Esophagus muscularis mucosa (tissue), 4 donors: Measurements from ENCODE around the gene PLEKHD1. TPM values are rescaled to one million over a fixed set of nuclear protein-coding genes. Genes with fewer than 3 reads are reported as not detected.

Source experiments
- DNase-seq: peaks from one replicate; pipeline ENCODE4 v3.0.0-alpha.2; 2017; ENCODE audit errors: extremely low spot score
- H3K27ac ChIP-seq, 4 donors: fragments of 200-600 bp; sonication (generic); replicated peaks in 1 of 4; 1 replicate in 3 of 4; 2 replicates in 1 of 4; pipeline ENCODE4 v1.5.1; 2016 to 2019; ENCODE audit warnings: mild to moderate bottlenecking in 1 of 4
- H3K27me3 ChIP-seq, 4 donors: fragments of 200-600 bp; sonication (generic); one replicate each; pipeline versions ENCODE4 v1.5.1 to v1.6.0; 2016 to 2019
- H3K36me3 ChIP-seq, 4 donors: fragments of 200-600 bp; sonication (generic); one replicate each; pipeline ENCODE4 v1.5.1; 2016 to 2019
- H3K4me1 ChIP-seq, 4 donors: fragments of 200-600 bp; sonication (generic); one replicate each; pipeline ENCODE4 v1.5.1; 2016 to 2019
- H3K4me3 ChIP-seq, 4 donors: fragments of 200-600 bp; sonication (generic); 1 replicate in 2 of 4; 2 replicates in 2 of 4; pipeline ENCODE4 v1.5.1; 2016 to 2019; ENCODE audit warnings: mild to moderate bottlenecking in 4 of 4, moderate library complexity in 1 of 4
- H3K9me3 ChIP-seq, 4 donors: fragments of 200-600 bp; sonication (generic); 1 replicate in 3 of 4; 2 replicates in 1 of 4; pipeline ENCODE4 v1.5.1; 2016 to 2019
- EP300 ChIP-seq: sonication (generic); formaldehyde crosslinking; IDR thresholded peaks from one replicate; pipeline ENCODE4 v1.6.1; 2017; ENCODE audit warnings: antibody characterized with exemption
- POLR2A ChIP-seq: fragments of 450-650 bp; IDR thresholded peaks from one replicate; pipeline ENCODE4 v1.6.1; 2017; ENCODE audit warnings: antibody characterized with exemption, moderate library complexity, mild to moderate bottlenecking, low read depth
- POLR2AphosphoS5 ChIP-seq, 2 donors: sonication (generic); formaldehyde crosslinking; IDR thresholded peaks; one replicate each; pipeline ENCODE4 v1.6.1; 2017; ENCODE audit warnings: antibody characterized with exemption in 2 of 2
- WGBS: methylation state at CpG from one replicate; pipeline ENCODE4 v1.1.5; 2018; 5-methylcytosine and 5-hydroxymethylcytosine counted together
- intact Hi-C: fragments of 100-400 bp; cut with DNase I; formaldehyde crosslinking; loops from one replicate; pipeline ENCODE4 v1.15.1; 2023
- total RNA-seq, 4 donors: library from RNA; depleted of rRNA; stranded (reverse); fragments of >200 nt; gene quantifications; one replicate each; pipeline versions ENCODE4 v1.1.0 to v1.2.1, GENCODE V29; 2016
- TF ChIP-seq, protein P1 (sequence below), 3 experiments: fragments of 200-600 bp in 2 of 3; fragments of 450-650 bp in 1 of 3; sonication (generic) in 2 of 3; IDR thresholded peaks; one replicate each; pipeline ENCODE4 v1.5.1; 2017 to 2019; ENCODE audit warnings: antibody characterized with exemption in 3 of 3, mild to moderate bottlenecking in 2 of 3, moderate library complexity in 1 of 3

The PLEKHD1 gene
- total RNA-seq, 4 donors from 2014 or later, result 0.17 TPM; not detected in 3

DNA sequence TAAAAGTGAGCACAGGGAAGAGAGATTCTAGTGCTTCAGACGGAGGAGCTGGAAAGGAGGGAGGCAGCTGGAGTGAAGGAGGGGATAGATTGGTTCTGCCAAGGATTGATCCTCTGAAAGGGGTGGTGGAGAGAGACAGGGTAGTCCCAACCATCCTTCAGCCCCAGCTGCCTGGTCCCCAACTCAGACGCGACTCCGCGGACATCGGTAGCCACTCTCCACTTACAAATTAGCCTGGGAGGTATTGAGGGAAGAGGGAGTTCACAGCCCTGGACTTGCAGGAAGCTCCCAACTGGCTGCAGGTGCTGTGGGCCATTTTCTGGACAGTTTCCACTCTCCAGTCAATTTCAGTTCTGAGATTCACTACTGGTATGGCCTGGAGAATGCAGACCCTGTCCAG, 1.2 kb downstream of the PLEKHD1 start:
- no peaks in the 10 kb centered on the region for H3K9me3 ChIP-seq
- H3K4me3 ChIP-seq, result no peak overlapping the region
- 85% methylated on average over 5 of the region's 6 CpGs for WGBS
- H3K27me3 ChIP-seq, result peaks cover 0 to 72% (median 29%) of the 10 kb centered on the region in 4 donors
- H3K27ac ChIP-seq, result no peak overlapping the region
- no peak for TF ChIP-seq EP300
- no peak for TF ChIP-seq POLR2AphosphoS5 (IDR thresholded peaks at IDR 0.05)
- no peak for TF ChIP-seq POLR2A
- TF ChIP-seq, protein P1, sequence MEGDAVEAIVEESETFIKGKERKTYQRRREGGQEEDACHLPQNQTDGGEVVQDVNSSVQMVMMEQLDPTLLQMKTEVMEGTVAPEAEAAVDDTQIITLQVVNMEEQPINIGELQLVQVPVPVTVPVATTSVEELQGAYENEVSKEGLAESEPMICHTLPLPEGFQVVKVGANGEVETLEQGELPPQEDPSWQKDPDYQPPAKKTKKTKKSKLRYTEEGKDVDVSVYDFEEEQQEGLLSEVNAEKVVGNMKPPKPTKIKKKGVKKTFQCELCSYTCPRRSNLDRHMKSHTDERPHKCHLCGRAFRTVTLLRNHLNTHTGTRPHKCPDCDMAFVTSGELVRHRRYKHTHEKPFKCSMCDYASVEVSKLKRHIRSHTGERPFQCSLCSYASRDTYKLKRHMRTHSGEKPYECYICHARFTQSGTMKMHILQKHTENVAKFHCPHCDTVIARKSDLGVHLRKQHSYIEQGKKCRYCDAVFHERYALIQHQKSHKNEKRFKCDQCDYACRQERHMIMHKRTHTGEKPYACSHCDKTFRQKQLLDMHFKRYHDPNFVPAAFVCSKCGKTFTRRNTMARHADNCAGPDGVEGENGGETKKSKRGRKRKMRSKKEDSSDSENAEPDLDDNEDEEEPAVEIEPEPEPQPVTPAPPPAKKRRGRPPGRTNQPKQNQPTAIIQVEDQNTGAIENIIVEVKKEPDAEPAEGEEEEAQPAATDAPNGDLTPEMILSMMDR (IDR thresholded peaks at IDR 0.05), result no peak
- intact Hi-C loops, result no loop called here
- H3K4me1 ChIP-seq, result peaks cover 14 to 21% (median 20%) of the 10 kb centered on the region in 4 donors
- DNase-seq, result no peak
- H3K36me3 ChIP-seq, result no peaks in the 10 kb centered on the region

DNA sequence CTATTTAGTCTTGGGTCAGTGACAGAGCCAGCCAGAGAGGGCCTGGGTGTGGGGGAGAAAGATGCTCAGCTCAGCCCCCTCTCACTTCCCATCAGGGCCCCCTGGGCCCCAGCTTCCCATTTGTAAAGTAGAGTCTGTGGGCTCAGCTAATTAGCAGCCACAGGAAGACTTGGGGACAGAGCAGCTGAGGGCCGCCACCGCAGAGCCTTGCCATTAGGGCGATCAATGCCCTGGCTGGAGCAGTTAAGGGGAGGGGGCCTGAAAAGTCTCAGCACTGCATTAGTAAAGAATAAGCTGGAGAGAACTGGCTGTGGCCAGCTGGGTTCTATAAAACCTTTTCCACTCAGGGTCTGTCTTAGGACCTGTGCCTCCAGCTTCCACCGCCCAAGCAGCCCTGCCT, 2.7 kb downstream of the PLEKHD1 start:
- H3K4me1 ChIP-seq, result peaks cover 14 to 21% (median 20%) of the 10 kb centered on the region in 4 donors
- TF ChIP-seq EP300, result no peak
- TF ChIP-seq, protein P1 (IDR thresholded peaks at IDR 0.05), result no peak
- TF ChIP-seq POLR2A, result no peak
- no peak for TF ChIP-seq POLR2AphosphoS5 (IDR thresholded peaks at IDR 0.05)
- intact Hi-C loops, result no loop called here
- H3K9me3 ChIP-seq, result no peaks in the 10 kb centered on the region
- no peaks in the 10 kb centered on the region for H3K36me3 ChIP-seq
- H3K27me3 ChIP-seq, result peaks cover 0 to 59% (median 29%) of the 10 kb centered on the region in 4 donors
- WGBS, result 96% methylated on average over 2 of the region's 4 CpGs
- H3K27ac ChIP-seq, result no peak overlapping the region
- DNase-seq, result no peak
- H3K4me3 ChIP-seq, result no peak overlapping the region

DNA sequence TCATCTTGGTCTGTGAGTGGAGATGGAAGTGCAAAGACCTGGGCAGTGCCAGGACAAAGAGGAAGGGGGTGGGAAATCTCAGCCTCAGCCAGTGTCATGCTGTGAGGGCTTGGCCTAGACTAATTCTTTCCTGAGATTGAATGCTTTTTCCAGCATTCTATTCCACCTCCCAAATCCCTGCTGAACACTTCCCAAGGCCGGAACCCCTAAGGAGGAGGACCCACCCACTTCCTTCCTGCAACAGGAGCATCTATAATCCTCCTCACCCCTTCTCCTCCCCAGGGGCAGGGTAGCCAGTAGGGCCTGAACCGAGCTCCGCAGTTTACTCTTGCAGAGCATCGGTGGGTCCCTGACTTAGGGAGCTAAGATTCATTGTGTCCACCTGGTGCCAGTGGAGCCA, 3.2 kb downstream of the PLEKHD1 start:
- DNase-seq, result no peak
- no peak overlapping the region for H3K27ac ChIP-seq
- H3K9me3 ChIP-seq, result no peaks in the 10 kb centered on the region
- peaks cover 14 to 21% (median 20%) of the 10 kb centered on the region in 4 donors for H3K4me1 ChIP-seq
- peaks cover 0 to 56% (median 29%) of the 10 kb centered on the region in 4 donors for H3K27me3 ChIP-seq
- no peaks in the 10 kb centered on the region for H3K36me3 ChIP-seq
- H3K4me3 ChIP-seq, result no peak overlapping the region
- 72% methylated on average over 4 of the region's 4 CpGs for WGBS
- intact Hi-C loops, result no loop called here
- TF ChIP-seq, protein P1 (IDR thresholded peaks at IDR 0.05), result no peak
- no peak for TF ChIP-seq POLR2AphosphoS5 (IDR thresholded peaks at IDR 0.05)
- no peak for TF ChIP-seq EP300

DNA sequence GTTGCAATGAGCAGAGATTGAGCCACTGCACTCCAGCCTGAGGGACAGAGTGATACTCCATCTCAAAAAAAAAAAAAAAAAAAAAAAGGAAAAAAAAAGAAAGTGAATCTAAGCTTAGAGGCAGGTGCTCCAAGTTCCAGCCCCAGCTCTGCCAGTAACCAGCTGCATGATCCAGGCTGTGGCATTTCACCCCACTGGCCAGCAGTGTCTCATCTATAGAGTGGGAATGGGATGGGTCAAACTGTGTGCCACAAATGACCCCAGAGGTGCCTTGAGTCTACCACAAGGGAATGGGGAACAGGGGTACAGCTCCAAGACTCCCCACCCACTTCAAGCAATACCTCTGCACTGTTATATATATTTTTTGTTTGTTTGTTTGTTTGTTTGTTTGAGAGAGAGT, 5.0 kb downstream of the PLEKHD1 start:
- intact Hi-C loops, result no loop called here
- Histone ChIP-seq H3K36me3 (no peaks in the 10 kb centered on the region), H3K9me3 (no peaks in the 10 kb centered on the region), H3K4me1 (peaks cover 5 to 9% (median 7%) of the 10 kb centered on the region in 4 donors), H3K4me3 (no peak overlapping the region), H3K27me3 (peaks cover 0 to 41% (median 21%) of the 10 kb centered on the region in 4 donors), H3K27ac (no peak overlapping the region)
- TF ChIP-seq POLR2AphosphoS5 (IDR thresholded peaks at IDR 0.05) (no peak), EP300 (no peak), POLR2A (no peak)
- TF ChIP-seq, protein P1 (IDR thresholded peaks at IDR 0.05), result no peak
- no peak for DNase-seq
